ENCODE data around the gene CADM2. TPM values are rescaled to one million over a fixed set of nuclear protein-coding genes. Genes with fewer than 3 reads are reported as not detected.
"Not testable (repeated sequence)": the region's sequence is repeated elsewhere in the genome, so short reads cannot be mapped to it uniquely, and the experiment has no call there.

CADM2 gene
- total RNA-seq, 4 donors from 2014 or later = 1.7 to 34.7 (median 7.9) TPM

- ATAC-seq (ENCODE audit: low FRiP score) = no peak
- no peak for TF ChIP-seq CTCF (IDR thresholded peaks at IDR 0.05)
- no peak for DNase-seq (ENCODE audit: low spot score)
Observed at GRCh38 chr3:85935171-85935570, 976.4 kb downstream of the CADM2 start.

DNA sequence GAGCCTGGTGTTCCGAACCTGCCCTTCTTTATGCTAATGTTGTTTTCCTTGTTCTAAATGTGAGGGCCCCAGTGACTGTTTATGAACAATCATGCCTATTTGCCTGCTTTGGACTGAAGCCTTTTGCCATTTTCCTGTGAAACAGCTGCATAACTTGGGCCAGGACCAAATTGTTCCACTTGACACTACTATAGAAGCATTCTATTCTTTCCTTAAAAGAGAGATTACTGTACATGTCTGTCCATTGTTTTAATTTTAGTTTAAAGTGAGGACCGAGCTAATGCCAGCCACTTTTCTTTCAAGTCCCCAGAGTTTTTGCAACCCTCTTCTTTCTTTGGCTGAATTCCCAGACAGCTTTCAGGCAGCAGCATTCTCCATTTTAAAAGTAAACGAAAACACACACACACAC lies 980.3 kb downstream of the CADM2 start:
- DNase-seq (ENCODE audit: low spot score) = no peak
- ATAC-seq (ENCODE audit: low FRiP score) = no peak
- TF ChIP-seq CTCF (IDR thresholded peaks at IDR 0.05) = no peak

- no peak for DNase-seq (ENCODE audit: low spot score)
- TF ChIP-seq CTCF (IDR thresholded peaks at IDR 0.05) = no peak
- ATAC-seq (ENCODE audit: low FRiP score) = no peak
Observed at GRCh38 chr3:85950435-85950834, 991.6 kb downstream of the CADM2 start.

GRCh38 chr3:85960793-85961192 lies 1002.0 kb downstream of the CADM2 start:
- no peak for DNase-seq (ENCODE audit: low spot score)
- TF ChIP-seq CTCF (IDR thresholded peaks at IDR 0.05) = no peak
- ATAC-seq (ENCODE audit: low FRiP score) = no peak

- TF ChIP-seq CTCF (IDR thresholded peaks at IDR 0.05) = no peak
- DNase-seq (ENCODE audit: low spot score) (no peak), ATAC-seq (ENCODE audit: low FRiP score) (no peak)
Observed at GRCh38 chr3:85977615-85978338, 1019.0 kb downstream of the CADM2 start.

DNA sequence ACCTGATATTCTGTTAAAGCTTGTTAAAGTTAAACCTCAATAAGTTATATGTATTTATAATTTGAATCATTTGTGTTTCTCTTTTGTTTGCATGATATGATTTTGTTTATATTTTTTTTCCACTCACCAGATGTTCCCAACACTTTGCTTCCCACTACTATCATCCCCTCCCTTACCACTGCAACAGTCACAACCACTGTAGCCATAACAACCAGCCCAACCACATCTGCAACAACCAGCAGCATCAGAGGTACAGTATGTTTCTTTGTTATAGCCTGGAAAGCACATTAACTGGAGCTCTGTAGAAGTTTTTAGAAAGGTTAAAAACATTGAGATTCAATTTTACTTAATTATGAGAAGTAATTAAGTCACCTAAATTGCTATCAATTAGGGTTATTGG lies 1020.2 kb downstream of the CADM2 start:
- DNase-seq (ENCODE audit: low spot score) (no peak), ATAC-seq (ENCODE audit: low FRiP score) (no peak)
- no peak for TF ChIP-seq CTCF (IDR thresholded peaks at IDR 0.05)

GRCh38 chr3:85989581-85989980 lies 1030.8 kb downstream of the CADM2 start:
- not testable (repeated sequence) for ATAC-seq (ENCODE audit: low FRiP score); DNase-seq (ENCODE audit: low spot score)

All from omental fat pad (tissue), 4 donors.